Measurements from ENCODE around the gene TSACC. TPM values are rescaled to one million over a fixed set of nuclear protein-coding genes. Genes with fewer than 3 reads are reported as not detected.

Gene TSACC
- total RNA-seq, 1 donor from 2014 or later: 0.82 TPM

DNA sequence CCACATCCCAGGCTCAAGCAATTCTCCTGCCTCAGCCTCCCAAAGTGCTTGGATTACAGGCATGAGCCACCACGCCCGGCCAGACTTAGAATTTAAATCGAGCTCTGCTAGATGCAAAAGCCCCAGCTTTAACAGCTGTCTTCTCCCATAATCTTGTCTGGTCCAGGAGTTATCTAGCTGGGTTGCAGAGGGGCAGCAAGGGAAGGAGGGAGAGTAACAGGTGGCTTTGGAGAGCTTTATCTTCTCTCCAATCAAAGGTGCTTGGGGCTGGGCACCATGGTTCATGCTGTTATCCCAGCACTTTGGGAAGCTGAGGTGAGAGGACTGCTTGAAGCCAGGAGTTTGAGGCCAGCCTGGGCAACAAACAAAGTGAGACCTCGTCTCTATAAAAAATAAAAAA is 34.5 kb downstream of the TSACC start:
- Mint-ChIP-seq H3K4me3 (no peak overlapping the region), H3K4me1 (peaks cover 6% of the 10 kb centered on the region), H3K27ac (no peak overlapping the region), H3K36me3 (ENCODE audit: low read depth) (no peaks in the 10 kb centered on the region), H3K27me3 (peaks cover 45% of the 10 kb centered on the region), H3K9me3 (no peaks in the 10 kb centered on the region)
- intact Hi-C loops (cut with micrococcal nuclease): no loop called here
- DNase-seq: no peak

DNA sequence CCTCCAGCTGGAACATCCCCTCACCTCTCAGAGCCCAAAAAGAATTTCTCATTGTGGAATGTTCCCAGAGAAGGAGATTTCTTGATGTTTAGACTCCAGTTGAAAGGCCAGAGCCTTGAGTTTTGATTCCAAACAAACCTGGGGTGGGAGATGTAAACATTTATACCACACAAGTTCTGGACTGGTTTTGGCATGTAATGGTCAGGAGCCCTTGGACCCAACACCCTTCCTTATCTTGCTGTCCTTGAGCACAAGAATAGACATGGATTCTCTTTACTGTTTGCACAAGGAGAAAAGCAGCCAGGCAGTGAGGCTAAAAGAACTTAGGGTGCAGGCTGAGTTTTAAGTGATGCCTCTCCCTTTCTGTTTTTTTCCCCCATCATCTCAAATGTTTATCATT is 35.2 kb downstream of the TSACC start:
- no peak overlapping the region for H3K4me3 Mint-ChIP-seq

DNA sequence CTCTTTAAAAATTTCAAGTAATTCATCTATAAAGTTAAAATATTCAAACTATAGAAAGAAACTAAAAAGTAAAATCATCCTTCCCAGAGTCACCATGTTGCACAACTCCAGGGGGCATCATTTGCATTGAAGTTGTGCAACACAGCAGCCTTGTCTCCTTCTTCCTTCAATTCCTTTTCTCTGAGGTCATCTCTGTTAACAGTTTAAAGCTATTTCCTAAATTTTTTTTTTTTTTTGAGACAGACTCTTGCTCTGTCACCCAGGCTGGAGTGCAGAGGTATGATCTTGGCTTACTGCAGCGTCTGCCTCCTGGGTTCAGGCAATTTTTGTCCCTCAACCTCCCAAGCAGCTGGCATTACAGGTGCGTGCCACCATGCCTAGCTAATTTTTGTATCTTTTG is 37.8 kb downstream of the TSACC start:
- no peak overlapping the region for H3K4me3 Mint-ChIP-seq
- no peaks in the 10 kb centered on the region for H3K9me3 Mint-ChIP-seq
- no peak overlapping the region for H3K27ac Mint-ChIP-seq
- H3K36me3 Mint-ChIP-seq (ENCODE audit: low read depth): no peaks in the 10 kb centered on the region
- intact Hi-C loops (cut with micrococcal nuclease): no loop called here
- H3K4me1 Mint-ChIP-seq: peaks cover 2% of the 10 kb centered on the region
- peaks cover 28% of the 10 kb centered on the region for H3K27me3 Mint-ChIP-seq
- DNase-seq: no peak

More for the DNA sequence above, 35.2 kb downstream of the TSACC start:
- Mint-ChIP-seq H3K27me3 (peaks cover 39% of the 10 kb centered on the region), H3K27ac (no peak overlapping the region), H3K4me1 (peaks cover 6% of the 10 kb centered on the region), H3K36me3 (ENCODE audit: low read depth) (no peaks in the 10 kb centered on the region), H3K9me3 (no peaks in the 10 kb centered on the region)
- intact Hi-C loops (cut with micrococcal nuclease): no loop called here
- DNase-seq: no peak

DNA sequence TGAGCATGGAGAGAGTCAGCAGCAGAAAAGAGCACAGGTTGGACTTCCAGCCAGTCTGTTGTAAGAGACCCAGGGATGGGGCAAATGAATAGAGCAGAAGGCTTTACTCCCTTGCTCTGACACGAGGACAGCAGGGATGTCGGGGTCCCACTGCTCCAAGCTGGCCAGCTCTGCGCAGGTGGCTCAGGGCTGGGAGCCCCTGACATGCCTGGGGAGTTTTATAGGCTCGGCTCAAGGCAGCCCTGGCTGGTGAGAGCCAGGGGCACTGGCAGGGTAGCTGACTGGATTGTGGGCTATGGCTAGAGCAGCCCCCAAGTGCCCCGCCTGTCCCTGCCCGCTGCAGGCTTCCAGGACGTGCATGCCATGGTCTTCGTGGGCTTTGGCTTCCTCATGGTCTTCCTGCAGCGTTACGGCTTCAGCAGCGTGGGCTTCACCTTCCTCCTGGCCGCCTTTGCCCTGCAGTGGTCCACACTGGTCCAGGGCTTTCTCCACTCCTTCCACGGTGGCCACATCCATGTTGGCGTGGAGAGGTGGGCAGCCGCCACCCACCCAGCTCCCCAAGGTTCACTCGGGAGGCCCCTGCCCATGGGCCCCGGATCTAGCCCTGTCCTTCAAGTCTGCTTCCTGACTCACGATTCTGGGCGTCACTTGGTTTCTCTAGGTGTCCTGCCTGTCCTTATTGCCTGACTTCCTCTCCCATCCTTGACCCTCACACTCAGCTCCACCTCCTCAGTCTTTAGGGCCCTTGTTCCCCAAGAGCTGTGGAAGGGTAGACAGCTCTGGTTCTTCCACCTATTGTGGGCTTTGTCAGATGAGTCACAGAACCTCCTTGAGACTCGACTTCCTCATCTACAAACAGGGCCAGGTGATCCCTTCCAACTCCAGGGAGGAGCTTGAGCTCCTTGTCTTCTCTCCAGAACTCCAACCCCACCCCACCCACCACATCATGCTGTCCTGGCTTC is 38.9 kb downstream of the TSACC start:
- no peak overlapping the region for H3K27ac Mint-ChIP-seq
- no peaks in the 10 kb centered on the region for H3K4me1 Mint-ChIP-seq
- no peak overlapping the region for H3K4me3 Mint-ChIP-seq
- intact Hi-C loops (cut with micrococcal nuclease): no loop called here
- H3K36me3 Mint-ChIP-seq (ENCODE audit: low read depth): no peaks in the 10 kb centered on the region
- H3K27me3 Mint-ChIP-seq: peaks cover 19% of the 10 kb centered on the region
- H3K9me3 Mint-ChIP-seq: no peaks in the 10 kb centered on the region
- no peak for DNase-seq

DNA sequence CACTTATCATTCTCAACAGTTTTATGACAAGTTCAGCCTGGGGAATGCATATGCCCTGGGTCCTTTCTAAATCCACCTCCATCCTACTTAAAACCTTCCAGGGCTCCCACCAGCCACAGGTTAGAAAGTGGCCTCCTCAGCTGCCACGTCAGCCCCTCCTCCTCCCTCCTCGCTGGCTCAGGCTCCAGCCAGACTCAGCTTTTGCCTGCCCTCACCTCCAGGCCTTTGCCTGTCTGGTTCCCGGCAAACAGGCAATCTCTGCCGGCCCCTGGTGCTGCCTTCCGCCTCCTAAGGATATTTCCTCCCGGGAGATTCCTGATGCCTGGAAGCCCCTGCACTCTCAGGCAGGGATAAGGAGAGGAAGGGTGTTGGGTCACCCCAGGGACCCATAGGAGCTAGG is 40.2 kb downstream of the TSACC start:
- H3K36me3 Mint-ChIP-seq (ENCODE audit: low read depth): no peaks in the 10 kb centered on the region

DNA sequence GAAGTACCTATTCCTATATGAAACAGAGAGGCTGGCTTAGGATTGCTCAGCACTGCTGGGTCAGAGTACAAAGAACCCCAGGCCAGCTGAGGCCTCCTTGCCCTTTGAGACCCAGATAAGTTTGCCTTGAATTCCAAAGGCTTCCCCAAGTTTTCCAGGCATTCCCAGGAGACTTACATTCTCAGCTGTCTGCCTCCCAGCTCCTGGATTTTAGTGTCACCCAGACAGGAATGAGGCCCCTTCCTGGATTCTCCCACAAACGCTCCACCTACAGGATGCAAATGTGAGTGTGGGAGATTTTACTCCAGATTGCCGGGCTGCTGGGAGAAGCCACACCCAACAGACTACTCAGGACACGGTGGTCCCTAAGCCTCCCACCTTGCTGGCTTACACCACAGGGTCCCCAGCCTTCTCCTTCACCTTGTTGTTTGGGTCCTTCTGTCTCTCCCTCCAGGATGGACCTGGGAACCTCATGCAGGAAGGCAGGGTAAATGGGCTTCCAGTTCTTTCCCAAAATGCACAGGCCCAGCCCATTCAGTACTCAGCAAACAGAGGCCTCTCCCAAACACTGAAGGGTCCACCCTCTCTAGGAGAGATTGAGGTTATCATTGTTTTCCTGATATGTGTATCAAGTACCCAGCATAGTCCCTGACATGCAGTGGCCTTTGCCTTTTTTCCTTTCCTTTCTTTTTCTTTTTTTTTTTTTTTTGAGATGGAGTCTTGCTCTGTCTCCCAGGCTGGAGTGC is 41.3 kb downstream of the TSACC start:
- intact Hi-C loops (cut with micrococcal nuclease): no loop called here
- Mint-ChIP-seq H3K4me1 (no peaks in the 10 kb centered on the region), H3K27me3 (peaks cover 5% of the 10 kb centered on the region), H3K36me3 (ENCODE audit: low read depth) (no peaks in the 10 kb centered on the region), H3K27ac (no peak overlapping the region), H3K9me3 (no peaks in the 10 kb centered on the region), H3K4me3 (no peak overlapping the region)
- no peak for DNase-seq

More for the DNA sequence above, 40.2 kb downstream of the TSACC start:
- no peaks in the 10 kb centered on the region for H3K4me1 Mint-ChIP-seq
- no peak overlapping the region for H3K4me3 Mint-ChIP-seq
- no peaks in the 10 kb centered on the region for H3K9me3 Mint-ChIP-seq
- intact Hi-C loops (cut with micrococcal nuclease): no loop called here
- peaks cover 10% of the 10 kb centered on the region for H3K27me3 Mint-ChIP-seq
- no peak overlapping the region for H3K27ac Mint-ChIP-seq
- no peak for DNase-seq

DNA sequence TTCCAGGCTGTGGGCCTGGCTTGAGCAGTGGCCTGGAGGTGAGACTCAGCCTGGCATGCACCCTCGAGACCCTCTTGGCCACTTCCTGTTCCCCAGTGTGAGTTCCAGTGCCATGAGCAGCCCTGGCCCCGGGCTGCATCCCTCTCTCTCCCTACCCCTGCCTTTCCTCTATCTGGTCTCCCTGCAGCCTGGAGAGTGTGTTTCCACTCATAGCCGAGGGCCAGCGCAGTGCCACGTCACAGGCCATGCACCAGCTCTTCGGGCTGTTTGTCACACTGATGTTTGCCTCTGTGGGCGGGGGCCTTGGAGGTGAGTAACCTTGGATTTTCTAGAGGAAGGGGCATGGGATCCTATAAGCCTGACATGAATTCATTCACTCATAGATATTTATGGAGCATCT is 44.2 kb downstream of the TSACC start:
- no peak overlapping the region for H3K4me3 Mint-ChIP-seq
- peaks cover 16% of the 10 kb centered on the region for H3K27me3 Mint-ChIP-seq
- H3K4me1 Mint-ChIP-seq: peaks cover 4% of the 10 kb centered on the region
- intact Hi-C loops (cut with micrococcal nuclease): no loop called here
- H3K27ac Mint-ChIP-seq: no peak overlapping the region
- no peaks in the 10 kb centered on the region for H3K36me3 Mint-ChIP-seq (ENCODE audit: low read depth)
- no peak for DNase-seq
- no peaks in the 10 kb centered on the region for H3K9me3 Mint-ChIP-seq

DNA sequence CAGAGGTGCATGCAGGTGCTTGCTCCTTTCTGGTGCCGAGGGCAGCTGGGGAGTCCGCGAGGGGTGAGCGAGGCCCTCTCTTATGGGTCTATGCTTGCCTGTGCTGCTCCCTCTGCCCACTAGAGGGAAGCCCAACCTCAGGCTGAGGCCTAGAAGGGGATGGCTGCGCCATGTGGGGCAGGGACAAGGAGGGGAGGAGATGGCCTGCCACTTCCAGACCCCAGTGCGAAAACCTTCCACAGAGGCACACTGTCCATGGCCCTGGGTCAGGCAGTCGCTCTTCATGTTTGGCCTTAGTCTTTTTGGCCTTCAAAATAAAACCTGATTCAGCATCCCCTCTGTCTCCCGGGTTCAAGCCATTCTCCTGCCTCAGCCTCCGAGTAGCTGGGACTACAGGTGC is 44.7 kb downstream of the TSACC start:
- H3K4me3 Mint-ChIP-seq: no peak overlapping the region
- peaks cover 19% of the 10 kb centered on the region for H3K27me3 Mint-ChIP-seq
- DNase-seq: peak; percentile 88
- intact Hi-C loops (cut with micrococcal nuclease): no loop called here
- peaks cover 4% of the 10 kb centered on the region for H3K4me1 Mint-ChIP-seq
- no peak overlapping the region for H3K27ac Mint-ChIP-seq
- H3K36me3 Mint-ChIP-seq (ENCODE audit: low read depth): no peaks in the 10 kb centered on the region
- H3K9me3 Mint-ChIP-seq: no peaks in the 10 kb centered on the region

DNA sequence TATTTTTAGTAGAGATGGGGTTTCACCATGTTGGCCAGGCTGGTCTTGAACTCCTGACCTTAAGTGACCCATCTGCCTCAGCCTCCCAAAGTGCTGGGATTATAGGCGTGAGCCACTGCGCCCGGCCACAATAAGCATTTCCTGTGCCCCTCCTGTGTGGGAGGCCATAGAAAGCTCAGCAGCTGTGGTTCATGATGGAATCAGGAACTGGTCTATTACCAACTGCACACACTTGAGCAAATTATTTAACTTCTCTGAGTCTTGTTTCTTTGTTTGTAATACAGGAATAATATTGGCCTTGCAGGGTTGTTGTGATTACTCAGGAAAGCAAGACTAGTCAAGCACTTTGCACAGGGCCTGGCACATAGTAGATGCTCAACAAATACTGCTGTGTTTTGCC is 45.7 kb downstream of the TSACC start:
- Mint-ChIP-seq H3K27me3 (peaks cover 25% of the 10 kb centered on the region), H3K9me3 (no peaks in the 10 kb centered on the region), H3K27ac (no peak overlapping the region), H3K36me3 (ENCODE audit: low read depth) (no peaks in the 10 kb centered on the region), H3K4me3 (no peak overlapping the region), H3K4me1 (peaks cover 4% of the 10 kb centered on the region)
- no peak for DNase-seq
- intact Hi-C loops (cut with micrococcal nuclease): no loop called here

DNA sequence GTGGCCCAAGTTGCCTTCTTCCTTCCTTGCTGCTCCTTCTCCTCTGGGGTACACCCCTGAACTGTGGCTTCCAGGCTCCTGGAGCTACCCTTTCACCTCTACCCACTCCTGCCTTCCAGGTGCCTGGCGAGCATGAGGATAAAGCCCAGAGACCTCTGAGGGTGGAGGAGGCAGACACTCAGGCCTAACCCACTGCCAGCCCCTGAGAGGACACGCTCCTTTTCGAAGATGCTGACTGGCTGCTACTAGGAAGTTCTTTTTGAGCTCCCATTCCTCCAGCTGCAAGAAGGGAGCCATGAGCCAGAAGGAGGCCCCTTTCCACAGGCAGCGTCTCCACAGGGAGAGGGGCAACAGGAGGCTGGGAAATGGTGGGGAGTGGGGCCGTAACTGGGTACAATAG is 46.3 kb downstream of the TSACC start:
- Mint-ChIP-seq H3K4me3 (no peak overlapping the region), H3K27me3 (peaks cover 31% of the 10 kb centered on the region), H3K9me3 (no peaks in the 10 kb centered on the region), H3K4me1 (peaks cover 4% of the 10 kb centered on the region), H3K36me3 (ENCODE audit: low read depth) (no peaks in the 10 kb centered on the region), H3K27ac (no peak overlapping the region)
- intact Hi-C loops (cut with micrococcal nuclease): loop anchor here (1.0 kb wide), 2 partner anchors 60 to 224 kb away; no protein-coding TSS in a partner anchor
- no peak for DNase-seq

DNA sequence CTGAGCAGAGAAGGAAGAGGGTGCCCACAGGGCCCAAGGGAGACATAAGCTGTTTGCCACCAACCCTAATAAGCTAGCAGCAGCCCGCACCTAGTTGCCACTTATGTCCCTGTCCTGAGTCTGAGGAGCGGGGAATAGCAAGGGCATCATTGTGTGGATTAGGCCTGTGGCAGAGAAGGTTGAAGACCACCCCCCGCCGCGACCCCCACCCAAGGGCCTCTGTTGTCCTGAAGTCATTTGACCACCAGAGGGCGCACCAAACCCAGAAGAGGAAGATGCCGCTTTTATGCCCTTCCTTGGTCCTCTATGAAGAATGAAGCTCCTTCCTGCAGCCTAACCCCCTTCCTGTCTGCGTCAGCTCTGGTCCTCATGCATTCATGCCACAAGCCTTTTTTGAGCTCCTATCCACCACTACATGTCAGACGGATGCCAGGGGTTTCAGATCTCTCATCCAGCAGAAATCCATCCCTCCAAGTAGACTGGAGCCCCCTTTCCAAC is 47.3 kb downstream of the TSACC start:
- H3K36me3 Mint-ChIP-seq (ENCODE audit: low read depth): no peaks in the 10 kb centered on the region
- intact Hi-C loops (cut with micrococcal nuclease): loop anchor here (1.0 kb wide), 2 partner anchors 59 to 223 kb away; no protein-coding TSS in a partner anchor
- H3K27me3 Mint-ChIP-seq: peaks cover 40% of the 10 kb centered on the region
- H3K4me1 Mint-ChIP-seq: peaks cover 4% of the 10 kb centered on the region
- no peak overlapping the region for H3K4me3 Mint-ChIP-seq
- H3K9me3 Mint-ChIP-seq: no peaks in the 10 kb centered on the region
- peak; percentile 92 for DNase-seq
- H3K27ac Mint-ChIP-seq: no peak overlapping the region

DNA sequence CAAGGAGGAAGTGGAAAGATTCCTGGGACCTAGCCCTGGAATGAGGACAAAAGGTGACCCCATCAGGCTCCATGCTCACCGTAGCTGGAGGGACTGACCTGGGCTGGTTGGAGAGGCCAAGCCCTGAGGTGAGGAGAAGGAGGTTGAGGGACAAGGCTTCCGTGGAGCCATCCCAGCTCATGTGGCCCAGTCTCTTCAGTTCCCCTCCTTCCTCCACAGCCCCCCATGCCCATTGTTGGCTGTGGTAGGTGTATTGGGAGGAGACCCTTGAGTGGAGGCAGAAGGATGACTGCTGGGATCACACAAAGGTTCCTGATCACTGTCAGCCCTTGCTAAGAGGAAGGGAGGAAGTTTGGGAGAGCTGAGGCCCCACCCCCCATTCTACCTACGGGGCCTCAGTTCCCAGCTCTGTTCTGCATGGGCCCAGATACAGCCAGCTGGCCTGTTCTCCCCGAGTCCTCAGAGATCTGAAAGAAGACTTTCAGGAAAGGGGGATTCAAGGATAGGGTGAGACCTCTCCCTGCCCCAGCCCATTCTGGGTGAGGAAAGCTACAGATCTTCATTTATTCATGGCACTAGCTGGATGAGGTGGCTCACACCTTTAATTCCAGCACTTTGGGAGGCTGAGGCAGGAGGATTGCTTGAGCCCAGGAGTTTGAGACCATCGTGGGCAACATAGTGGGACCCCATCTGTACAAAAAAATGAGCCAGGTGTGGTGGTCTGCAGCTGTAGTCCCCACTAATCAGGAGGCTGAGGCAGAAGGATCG is 48.0 kb downstream of the TSACC start:
- DNase-seq: no peak
- no peak overlapping the region for H3K4me3 Mint-ChIP-seq
- peaks cover 41% of the 10 kb centered on the region for H3K27me3 Mint-ChIP-seq
- peaks cover 4% of the 10 kb centered on the region for H3K4me1 Mint-ChIP-seq
- no peaks in the 10 kb centered on the region for H3K36me3 Mint-ChIP-seq (ENCODE audit: low read depth)
- H3K9me3 Mint-ChIP-seq: no peaks in the 10 kb centered on the region
- intact Hi-C loops (cut with micrococcal nuclease): no loop called here
- H3K27ac Mint-ChIP-seq: no peak overlapping the region

DNA sequence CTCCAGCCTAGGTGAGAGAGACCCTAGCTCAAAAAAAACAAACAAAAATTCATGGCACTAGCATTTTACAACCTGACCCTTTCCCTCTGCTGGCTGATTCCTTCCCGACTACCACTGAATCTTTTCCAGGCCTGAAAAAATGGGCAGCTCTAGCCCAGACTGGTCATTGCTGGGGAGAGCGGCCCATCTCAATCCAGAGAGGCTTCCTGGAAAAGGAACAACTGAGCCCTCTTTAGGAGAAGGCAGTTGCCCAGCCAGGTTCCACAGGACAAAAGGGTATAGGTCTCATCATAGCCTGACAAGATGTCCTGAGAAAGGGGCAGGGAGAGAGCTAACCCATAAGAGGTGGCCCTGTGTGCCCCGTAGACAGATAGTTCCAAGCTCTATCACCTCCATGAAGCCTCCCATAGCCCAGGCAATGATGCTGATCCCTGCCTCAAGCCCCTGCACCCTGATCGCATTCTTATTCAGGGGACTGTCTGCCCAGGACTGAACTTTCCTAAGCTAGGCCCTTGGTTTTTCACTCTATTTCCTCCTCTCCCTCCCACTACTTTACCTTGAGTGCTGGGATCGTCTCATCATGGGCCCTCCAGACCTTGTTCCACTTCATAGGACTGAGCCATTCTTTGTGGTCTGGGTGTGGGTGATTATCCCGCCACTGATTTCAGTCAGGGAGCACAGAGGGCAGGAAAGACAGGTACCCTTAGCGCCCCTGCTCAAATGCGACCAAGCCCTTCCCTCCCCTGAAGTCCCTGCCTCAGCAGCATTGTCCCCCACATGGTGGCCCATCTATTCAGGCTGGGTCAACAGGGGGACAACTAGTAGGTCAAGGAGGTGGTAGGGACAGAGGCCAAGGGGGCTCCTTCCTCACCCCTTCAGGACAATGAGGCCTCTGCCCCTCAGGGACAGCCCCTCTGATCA is 48.9 kb downstream of the TSACC start:
- intact Hi-C loops (cut with micrococcal nuclease): no loop called here
- no peak for DNase-seq
- H3K9me3 Mint-ChIP-seq: no peaks in the 10 kb centered on the region
- H3K27ac Mint-ChIP-seq: no peak overlapping the region
- peaks cover 4% of the 10 kb centered on the region for H3K4me1 Mint-ChIP-seq
- H3K4me3 Mint-ChIP-seq: no peak overlapping the region
- no peaks in the 10 kb centered on the region for H3K36me3 Mint-ChIP-seq (ENCODE audit: low read depth)
- H3K27me3 Mint-ChIP-seq: peaks cover 41% of the 10 kb centered on the region

Data from activated CD4-positive, alpha-beta T cell treated with anti-CD3 and anti-CD28 coated beads, Interleukin-2, amount 10 ng/mL, durations not matched to agents 24 days and 14 days (primary cell).